MM.1S (cell line): ENCODE measurements around the gene BORCS6.

Experiments
- EZH2 ChIP-seq: fragments of 300-600 bp; sonication (generic); optimal IDR thresholded peaks from 2 replicates; pipeline ENCODE3; 2017; ENCODE audit warnings: low read depth, mild to moderate bottlenecking, antibody characterized with exemption, low read length, mixed read lengths
- TF ChIP-seq, protein P1 (sequence below): fragments of 300-600 bp; sonication (generic); IDR thresholded peaks from 2 replicates; pipeline ENCODE4 v1.5.1; 2016; ENCODE audit warnings: antibody characterized with exemption, low read length, mixed read lengths

DNA sequence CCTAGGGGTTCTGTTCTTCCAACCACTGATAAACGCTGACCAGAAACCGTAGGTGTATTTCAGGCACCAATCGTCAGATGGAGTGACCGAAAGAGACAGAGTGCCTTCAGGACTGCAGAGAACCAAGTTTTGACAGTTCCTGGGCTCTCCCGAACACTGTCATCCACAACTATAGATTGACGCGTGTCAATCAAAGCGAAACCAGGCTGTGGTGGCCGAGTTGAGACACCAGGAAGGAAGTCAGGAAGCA, 32.3 kb upstream of the BORCS6 start:
- TF ChIP-seq, protein P1, sequence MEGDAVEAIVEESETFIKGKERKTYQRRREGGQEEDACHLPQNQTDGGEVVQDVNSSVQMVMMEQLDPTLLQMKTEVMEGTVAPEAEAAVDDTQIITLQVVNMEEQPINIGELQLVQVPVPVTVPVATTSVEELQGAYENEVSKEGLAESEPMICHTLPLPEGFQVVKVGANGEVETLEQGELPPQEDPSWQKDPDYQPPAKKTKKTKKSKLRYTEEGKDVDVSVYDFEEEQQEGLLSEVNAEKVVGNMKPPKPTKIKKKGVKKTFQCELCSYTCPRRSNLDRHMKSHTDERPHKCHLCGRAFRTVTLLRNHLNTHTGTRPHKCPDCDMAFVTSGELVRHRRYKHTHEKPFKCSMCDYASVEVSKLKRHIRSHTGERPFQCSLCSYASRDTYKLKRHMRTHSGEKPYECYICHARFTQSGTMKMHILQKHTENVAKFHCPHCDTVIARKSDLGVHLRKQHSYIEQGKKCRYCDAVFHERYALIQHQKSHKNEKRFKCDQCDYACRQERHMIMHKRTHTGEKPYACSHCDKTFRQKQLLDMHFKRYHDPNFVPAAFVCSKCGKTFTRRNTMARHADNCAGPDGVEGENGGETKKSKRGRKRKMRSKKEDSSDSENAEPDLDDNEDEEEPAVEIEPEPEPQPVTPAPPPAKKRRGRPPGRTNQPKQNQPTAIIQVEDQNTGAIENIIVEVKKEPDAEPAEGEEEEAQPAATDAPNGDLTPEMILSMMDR = no peak
- TF ChIP-seq EZH2 = no peak
